UCSD-AML1 (cell line): Measurements from ENCODE around the gene KAZN.
A peak's percentile ranks its signal among the peaks of the same experiment; 100 is the strongest.

Experiments
- DNase-seq: peaks from one replicate; lab custom pipeline; 2025; ENCODE audit not compliant: unreplicated experiment; lab: John Stamatoyannopoulos, UW

The KAZN gene

DNA sequence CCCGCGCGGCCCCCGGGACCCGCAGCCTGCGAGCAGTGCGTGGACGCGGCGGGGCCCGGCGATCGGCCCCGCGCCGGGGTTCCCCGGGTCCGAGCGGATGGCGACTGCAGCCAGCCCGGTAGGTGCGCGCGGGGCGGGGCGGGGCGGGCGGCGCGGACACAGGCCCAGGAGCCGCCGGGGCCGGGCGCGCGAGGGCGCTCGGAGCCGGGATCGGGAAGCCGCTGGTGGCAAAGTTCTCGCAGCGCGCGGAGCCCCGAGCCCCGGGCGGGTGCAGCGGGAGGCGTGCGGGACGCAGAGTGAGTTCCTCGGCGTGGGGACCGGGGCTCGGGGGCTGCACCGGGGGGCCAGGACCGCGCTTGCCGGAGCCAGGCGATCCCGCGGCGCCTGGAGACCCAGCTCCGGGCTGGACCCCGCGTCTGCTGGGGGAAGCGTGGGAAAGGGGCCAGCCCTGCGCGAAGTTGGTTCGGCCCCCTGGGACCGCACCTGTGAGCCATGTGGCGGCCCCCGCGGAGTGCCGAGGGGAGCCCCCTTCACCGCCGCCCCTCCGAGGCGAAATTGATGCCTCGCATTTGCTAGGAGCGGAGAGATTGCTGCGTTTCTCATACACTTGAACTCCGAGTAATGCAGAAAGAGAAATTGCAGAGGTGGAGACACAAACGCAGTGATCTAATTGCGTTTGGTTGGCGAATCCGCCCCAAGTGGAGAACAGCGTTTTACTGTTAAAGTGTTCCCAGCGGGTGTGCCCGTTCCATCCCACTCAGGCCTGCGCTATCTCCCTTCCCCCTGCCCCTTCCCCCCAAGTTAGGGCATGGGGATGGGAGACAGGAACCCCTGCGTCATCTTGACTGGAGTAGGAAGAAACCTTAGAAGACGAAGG lies 326.2 kb downstream of the KAZN start:
- DNase-seq, result peak; percentile 31

- no peak for DNase-seq
These were observed 327.1 kb downstream of the KAZN start for GRCh38 chr1:14925336-14926136.

DNA sequence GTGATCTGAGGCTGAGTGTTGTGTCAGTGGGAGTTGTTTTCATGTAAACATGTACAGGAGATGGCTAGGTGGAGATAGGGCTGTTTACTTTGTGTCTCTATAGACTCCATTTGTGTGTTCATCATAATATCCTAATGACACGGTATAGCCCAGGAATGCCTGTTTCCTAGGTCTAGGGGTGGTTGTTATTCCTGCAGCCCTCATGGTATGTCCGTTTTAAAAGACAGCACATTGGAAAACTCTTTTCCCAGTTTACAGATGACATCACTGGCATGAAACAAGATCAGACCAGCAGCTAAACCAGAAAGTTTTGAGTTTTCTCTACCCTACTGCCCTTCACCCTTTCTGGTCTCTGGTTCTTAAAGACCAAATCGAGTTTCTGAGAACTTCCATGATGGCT lies 327.7 kb downstream of the KAZN start:
- no peak for DNase-seq

- no peak for DNase-seq
These were observed 328.5 kb downstream of the KAZN start for GRCh38 chr1:14926818-14927575.

DNA sequence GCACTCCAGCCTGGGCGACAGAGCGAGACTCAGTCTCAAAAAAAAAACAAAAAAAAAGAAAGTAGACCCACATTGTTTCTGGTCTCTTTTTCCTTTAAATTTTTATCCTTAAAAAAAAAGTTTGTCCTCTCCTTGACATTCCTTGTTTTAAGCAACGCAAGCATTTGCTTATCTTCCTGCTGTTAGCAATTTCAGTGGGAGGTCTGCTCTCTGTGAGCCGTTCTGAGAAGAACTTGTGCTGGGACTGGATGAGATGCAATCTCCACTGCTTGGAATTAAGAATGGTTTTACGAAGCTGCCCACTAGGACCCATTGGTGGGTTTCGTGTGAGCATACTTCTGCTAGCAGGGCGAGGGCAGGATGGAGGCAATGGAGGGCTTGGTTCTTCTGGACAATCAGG lies 329.9 kb downstream of the KAZN start:
- DNase-seq, result no peak

DNA sequence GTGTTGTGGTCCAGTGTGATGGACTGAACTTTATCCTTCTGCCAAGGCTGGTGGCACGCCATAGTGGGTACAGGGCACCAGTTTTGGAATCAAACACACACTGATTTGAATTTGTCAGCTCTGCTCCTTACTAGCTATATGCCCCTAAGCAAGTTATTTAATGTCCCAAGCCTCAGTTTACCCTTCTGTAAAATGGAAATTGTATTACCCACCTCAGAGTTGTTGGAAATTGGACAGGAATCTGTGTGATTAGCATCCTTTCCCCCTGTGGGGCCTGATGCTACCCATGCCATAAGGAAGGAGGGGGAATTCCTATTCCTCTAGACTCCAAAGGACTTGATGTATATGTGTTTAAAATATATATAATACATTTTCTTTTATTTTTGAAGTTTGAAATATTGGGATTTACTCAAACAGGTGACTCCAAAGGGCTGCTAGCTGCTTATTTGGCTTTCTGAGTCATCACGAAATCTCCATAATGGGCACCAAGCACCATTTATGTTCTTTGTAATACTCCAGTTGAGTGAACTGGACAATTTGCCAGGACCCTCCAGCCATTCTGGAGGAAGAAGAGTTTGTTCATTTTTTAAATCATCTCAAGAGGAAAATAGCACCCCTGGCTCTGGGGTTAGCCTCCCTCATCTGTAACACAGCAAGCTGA lies 330.5 kb downstream of the KAZN start:
- DNase-seq, result no peak

GRCh38 chr1:14929547-14930246 lies 331.2 kb downstream of the KAZN start:
- no peak for DNase-seq

- DNase-seq, result no peak
These were observed 331.9 kb downstream of the KAZN start for GRCh38 chr1:14930247-14930965.

DNA sequence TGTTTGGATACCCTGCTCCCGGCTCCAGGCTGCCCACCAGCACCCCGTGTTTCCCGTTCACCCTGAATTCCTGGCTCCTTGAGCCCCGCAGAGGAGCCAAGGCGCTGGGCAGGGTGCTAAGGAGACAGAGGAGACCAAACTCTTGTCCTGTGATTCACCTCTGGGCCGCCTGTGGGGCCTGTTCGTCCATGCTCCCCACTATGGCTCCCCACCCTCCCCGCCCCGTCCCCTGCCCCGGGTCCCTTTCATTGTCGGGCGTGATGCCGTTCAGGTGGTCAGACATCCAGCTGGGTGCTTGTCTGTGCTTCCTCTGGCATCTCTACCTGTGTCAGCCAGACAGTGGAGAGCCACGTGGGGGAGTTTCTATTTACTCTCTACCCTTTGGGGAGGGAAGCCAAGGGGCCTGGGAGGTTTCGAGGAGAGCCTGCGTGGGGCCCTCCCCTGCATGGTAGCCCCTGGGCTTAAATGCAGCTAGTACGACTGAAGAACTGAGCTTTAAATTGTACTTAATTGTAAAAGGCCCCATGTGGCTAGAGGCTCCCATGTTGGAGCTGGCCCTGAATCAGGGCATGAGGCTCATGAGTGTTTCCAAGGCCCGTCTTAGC lies 333.7 kb downstream of the KAZN start:
- DNase-seq, result no peak

DNA sequence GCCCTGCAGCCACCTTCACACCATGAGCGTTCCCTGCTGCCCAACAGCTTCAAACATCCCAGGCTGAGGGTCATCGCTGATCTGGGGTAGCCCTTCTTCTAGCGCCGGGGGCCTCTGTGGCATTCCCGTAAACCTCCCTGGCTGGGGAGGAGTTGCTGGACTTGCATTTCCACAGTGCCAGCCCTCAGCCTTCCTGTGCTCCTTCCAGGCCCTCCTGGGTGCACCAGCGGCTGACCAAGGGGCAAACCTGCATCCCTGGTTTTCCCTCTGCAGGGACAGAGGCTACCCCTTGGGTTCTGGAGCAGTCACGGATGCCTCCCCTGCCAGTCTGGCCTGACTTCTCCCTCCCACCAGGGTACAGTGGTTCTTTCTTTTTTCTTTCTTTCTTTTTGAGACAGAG lies 336.4 kb downstream of the KAZN start:
- DNase-seq, result no peak

DNA sequence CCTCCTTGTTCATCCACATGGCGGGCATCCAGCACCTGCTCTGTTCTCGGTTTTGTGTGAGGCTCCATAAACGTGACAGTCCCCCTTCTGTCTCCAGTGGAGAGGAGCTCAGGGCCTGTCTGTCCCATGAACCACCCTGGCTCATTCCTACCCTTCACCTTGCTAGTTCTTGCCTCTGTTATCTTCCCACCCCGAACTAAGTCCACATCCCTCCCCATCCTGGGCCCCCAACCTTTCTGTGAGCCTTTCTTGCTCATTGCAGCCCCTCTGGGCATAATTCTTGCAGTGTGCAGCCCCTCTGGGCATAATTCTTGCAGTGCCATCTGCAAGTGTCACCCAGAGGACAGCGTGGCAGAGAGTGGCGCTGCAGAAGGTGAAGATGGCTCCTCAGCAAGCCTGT lies 338.3 kb downstream of the KAZN start:
- DNase-seq, result no peak

DNA sequence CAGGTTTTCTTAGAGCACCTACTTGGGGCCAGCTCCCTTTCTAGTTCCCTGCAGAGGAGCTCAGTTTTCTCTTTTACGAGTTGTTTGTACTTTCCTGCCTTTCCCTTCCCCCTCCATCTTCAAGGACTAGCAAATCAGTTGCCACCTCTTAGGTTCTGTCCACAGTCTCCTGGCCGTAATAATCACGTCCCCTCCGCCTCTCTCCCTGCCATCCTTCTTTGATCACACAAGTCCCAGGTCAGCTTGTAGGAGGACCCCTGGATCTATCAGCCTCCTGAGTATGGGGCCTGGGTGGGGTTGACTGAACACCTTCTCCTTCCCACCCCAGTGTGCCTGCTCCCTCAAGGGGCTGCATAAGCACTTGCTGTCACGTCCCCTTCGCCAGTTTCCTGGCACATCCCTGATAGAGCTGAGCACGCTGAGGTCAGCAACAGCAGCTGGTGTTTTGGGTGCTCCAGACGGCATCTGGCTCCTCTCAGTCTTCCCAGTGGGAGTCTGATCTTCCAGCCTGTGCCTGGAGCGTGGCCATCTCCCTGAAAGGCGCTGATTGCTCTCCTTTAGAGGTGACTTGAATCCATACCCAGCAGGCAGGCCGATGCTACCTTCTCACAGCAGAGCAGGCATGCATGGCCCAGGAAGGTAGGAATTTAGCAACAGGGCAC lies 338.9 kb downstream of the KAZN start:
- DNase-seq, result no peak

GRCh38 chr1:14939527-14940284 lies 341.2 kb downstream of the KAZN start:
- no peak for DNase-seq

DNA sequence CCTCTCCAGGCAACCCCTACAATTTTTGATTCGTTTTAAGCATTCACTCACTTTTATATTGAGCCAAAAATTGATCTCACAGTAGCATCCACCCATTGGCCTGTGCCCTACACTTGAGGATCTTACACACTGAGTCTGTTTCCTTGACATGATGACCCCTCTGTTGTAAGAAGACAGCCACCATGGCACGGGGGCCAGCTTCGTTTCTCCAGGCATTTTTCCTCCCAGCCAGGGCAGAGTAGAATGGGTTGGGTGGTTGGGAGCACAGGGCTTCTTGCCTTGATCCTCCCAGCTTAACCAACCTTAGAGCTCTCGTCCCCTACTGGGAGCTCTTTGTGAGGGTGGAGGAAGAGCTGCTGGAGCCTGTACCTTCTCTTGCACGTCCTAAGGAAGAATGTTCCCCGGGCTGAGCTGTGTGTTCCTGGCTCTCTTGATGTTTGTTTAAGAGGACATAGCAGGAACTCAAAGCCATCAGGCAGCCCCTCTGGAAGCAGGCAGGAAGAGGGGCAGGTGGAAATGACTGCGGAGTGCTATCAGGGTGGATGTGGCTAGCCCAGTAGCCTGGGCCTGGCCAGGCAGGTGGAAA lies 341.9 kb downstream of the KAZN start:
- DNase-seq, result no peak

- no peak for DNase-seq
These were observed 343.4 kb downstream of the KAZN start for GRCh38 chr1:14941864-14942263.

DNA sequence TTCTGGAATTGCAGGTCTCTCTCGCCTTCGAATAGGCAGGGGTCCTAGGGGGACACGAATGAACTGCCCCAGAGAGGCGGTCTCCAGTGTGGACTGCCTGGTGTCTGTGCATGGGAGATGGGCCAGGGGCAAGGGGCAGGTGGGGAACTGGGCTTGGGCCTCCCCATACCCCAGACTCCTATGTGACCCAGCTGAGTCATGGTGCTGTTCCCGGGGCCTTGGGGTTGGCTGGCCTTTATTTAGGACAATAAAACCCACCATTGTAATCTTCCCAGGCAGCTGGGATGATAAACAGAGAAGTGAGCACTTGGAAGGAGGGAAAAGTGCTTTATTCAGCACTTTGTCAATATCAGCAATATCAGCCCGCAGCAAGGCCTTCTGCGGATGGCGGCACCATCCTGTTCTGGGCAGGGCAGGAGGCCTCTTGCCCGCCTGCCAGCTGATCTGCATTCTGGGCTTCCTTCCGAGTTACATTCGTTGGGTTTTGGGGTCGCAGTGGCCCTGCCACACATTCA lies 346.0 kb downstream of the KAZN start:
- DNase-seq, result no peak
